Right atrium auricular region (tissue), 2 donors: ENCODE results near the gene DGAT2. TPM values are rescaled to one million over a fixed set of nuclear protein-coding genes. Genes with fewer than 3 reads are reported as not detected.

Experiments used
- DNase-seq: peaks from one replicate; pipeline ENCODE4 v3.0.0-alpha.2; 2019; ENCODE audit warnings: low spot score
- H3K27ac ChIP-seq, 2 donors: fragments of 200-600 bp; sonication (generic); 1 replicate in 1 of 2; 2 replicates in 1 of 2; pipeline ENCODE4 v1.5.1; 2016 to 2019
- H3K27me3 ChIP-seq, 2 donors: fragments of 200-600 bp; sonication (generic); one replicate each; pipeline versions ENCODE4 v1.5.1 to v1.6.0; 2017 to 2019
- H3K36me3 ChIP-seq: fragments of 200-600 bp; sonication (generic); one replicate; pipeline ENCODE4 v1.5.1; 2016
- H3K4me1 ChIP-seq, 2 donors: fragments of 200-600 bp; sonication (generic); one replicate each; pipeline versions ENCODE4 v1.5.1 to v1.6.0; 2017 to 2019
- H3K4me3 ChIP-seq, 2 donors: fragments of 200-600 bp; sonication (generic); 1 replicate in 1 of 2; 2 replicates in 1 of 2; pipeline ENCODE4 v1.5.1; 2017 to 2019; ENCODE audit warnings: mild to moderate bottlenecking in 1 of 2, moderate library complexity in 1 of 2
- H3K9me3 ChIP-seq, 2 donors: fragments of 200-600 bp; sonication (generic); one replicate each; pipeline ENCODE4 v1.5.1; 2019
- CTCF ChIP-seq, 2 donors: fragments of 200-600 bp; sonication (generic); IDR thresholded peaks; one replicate each; pipeline ENCODE4 v1.5.1; 2019; ENCODE audit warnings: antibody characterized with exemption in 2 of 2
- total RNA-seq, 2 donors: library from RNA; depleted of rRNA; stranded (reverse); fragments of >200 nt; gene quantifications; one replicate each; pipeline ENCODE4 v1.1.0, GENCODE V29; 2016

The DGAT2 gene
- total RNA-seq, 2 donors from 2014 or later, result 2.7 to 27.7 TPM

GRCh38 chr11:75781296-75781695, 12.7 kb downstream of the DGAT2 start:
- H3K4me3 ChIP-seq, result no peak overlapping the region
- no peak for DNase-seq
- no peaks in the 10 kb centered on the region for H3K27me3 ChIP-seq
- no peak overlapping the region for H3K27ac ChIP-seq
- H3K9me3 ChIP-seq, result no peaks in the 10 kb centered on the region
- TF ChIP-seq CTCF (IDR thresholded peaks at IDR 0.05), result no peak
- no peaks in the 10 kb centered on the region for H3K4me1 ChIP-seq
- no peaks in the 10 kb centered on the region for H3K36me3 ChIP-seq

GRCh38 chr11:75781831-75782230, 13.3 kb downstream of the DGAT2 start:
- Histone ChIP-seq H3K4me3 (no peak overlapping the region), H3K9me3 (no peaks in the 10 kb centered on the region), H3K27ac (no peak overlapping the region), H3K27me3 (no peaks in the 10 kb centered on the region), H3K4me1 (no peaks in the 10 kb centered on the region), H3K36me3 (no peaks in the 10 kb centered on the region)
- DNase-seq, result no peak
- no peak for TF ChIP-seq CTCF (IDR thresholded peaks at IDR 0.05)

- Histone ChIP-seq H3K36me3 (no peaks in the 10 kb centered on the region), H3K9me3 (no peaks in the 10 kb centered on the region), H3K4me1 (no peaks in the 10 kb centered on the region), H3K27ac (no peak overlapping the region), H3K27me3 (no peaks in the 10 kb centered on the region), H3K4me3 (no peak overlapping the region)
- DNase-seq, result no peak
- no peak for TF ChIP-seq CTCF (IDR thresholded peaks at IDR 0.05)
Measured at GRCh38 chr11:75782540-75783263, 14.1 kb downstream of the DGAT2 start.

- Histone ChIP-seq H3K27me3 (no peaks in the 10 kb centered on the region), H3K4me1 (no peaks in the 10 kb centered on the region), H3K36me3 (no peaks in the 10 kb centered on the region), H3K27ac (no peak overlapping the region), H3K4me3 (no peak overlapping the region), H3K9me3 (no peaks in the 10 kb centered on the region)
- no peak for TF ChIP-seq CTCF (IDR thresholded peaks at IDR 0.05)
- no peak for DNase-seq
Measured at GRCh38 chr11:75783416-75784084, 15.0 kb downstream of the DGAT2 start.

GRCh38 chr11:75784085-75784478, 15.5 kb downstream of the DGAT2 start:
- Histone ChIP-seq H3K9me3 (no peaks in the 10 kb centered on the region), H3K27me3 (no peaks in the 10 kb centered on the region), H3K36me3 (no peaks in the 10 kb centered on the region), H3K4me1 (no peaks in the 10 kb centered on the region), H3K4me3 (no peak overlapping the region), H3K27ac (no peak overlapping the region)
- TF ChIP-seq CTCF (IDR thresholded peaks at IDR 0.05), result no peak
- DNase-seq, result no peak
